Inferior parietal cortex (tissue), 1 donor: ENCODE results near the gene PLPPR4.

Experiments
- DNase-seq: peaks from one replicate; pipeline ENCODE4 v3.0.0-alpha.2; 2016; ENCODE audit errors: extremely low spot score

PLPPR4 gene

GRCh38 chr1:99348397-99349132 lies 84.3 kb downstream of the PLPPR4 start:
- DNase-seq, result no peak

GRCh38 chr1:99352821-99353220 lies 88.5 kb downstream of the PLPPR4 start:
- DNase-seq, result no peak

GRCh38 chr1:99358770-99359169 lies 94.5 kb downstream of the PLPPR4 start:
- no peak for DNase-seq
